ENCODE results near the gene PGR.
A peak's percentile ranks its signal among the peaks of the same experiment; 100 is the strongest.

PGR gene

DNA sequence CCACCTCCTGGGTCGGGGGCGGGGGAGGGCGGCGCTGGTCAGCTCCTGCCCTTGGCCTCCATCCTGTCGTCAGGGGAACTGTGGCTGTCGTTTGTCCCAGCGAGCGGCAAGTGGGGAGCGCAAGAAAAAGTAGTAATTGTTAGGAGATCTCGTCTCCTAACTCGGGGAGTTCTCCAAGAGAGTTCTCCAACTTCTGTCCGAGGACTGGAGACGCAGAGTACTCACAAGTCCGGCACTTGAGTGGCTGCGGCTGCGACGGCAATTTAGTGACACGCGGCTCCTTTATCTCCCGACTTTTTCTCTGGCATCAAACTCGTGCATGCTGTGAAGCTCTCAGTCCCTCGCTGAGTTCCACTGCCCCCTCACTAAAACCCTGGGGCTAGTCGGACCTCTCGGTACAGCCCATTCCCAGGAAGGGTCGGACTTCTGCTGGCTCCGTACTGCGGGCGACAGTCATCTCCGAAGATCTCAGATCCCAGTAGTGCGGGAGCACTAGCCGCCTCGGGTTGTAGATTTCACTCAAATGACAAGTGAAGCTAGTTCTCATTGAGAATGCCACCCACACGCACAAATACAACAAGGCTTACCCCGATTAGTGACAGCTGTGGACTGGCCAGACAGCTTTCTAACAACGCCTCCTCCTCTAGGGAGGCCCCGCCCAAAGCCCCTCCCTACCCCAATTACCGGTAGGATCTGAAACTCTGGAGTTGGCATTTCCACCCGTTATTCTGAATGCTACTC, at the start of gene PGR:
Gene PGR, minus strand, starts transcription at position 611 of the 741 bp plus-strand sequence. CDS start 743 bp downstream, outside the sequence.
- TF ChIP-seq EZH2 (IDR thresholded peaks at IDR 0.05) (peak; percentile 100), POLR2AphosphoS5 (IDR thresholded peaks at IDR 0.05; ENCODE audit: borderline replicate concordance, low read depth, low read length) (no peak)
- H3K27ac ChIP-seq = no peak within 1 kb of the TSS
- DNase-seq (ENCODE audit: low read depth, low spot score) = no peak
- H3K4me3 ChIP-seq = peak within 1 kb of the TSS; percentile 58
- no peaks in the 10 kb centered on the region for H3K9me3 ChIP-seq (ENCODE audit: low read depth, low read length)
- H3K9ac ChIP-seq (ENCODE audit: insufficient read length) = no peak within 1 kb of the TSS
- no peaks in the 10 kb centered on the region for H3K36me3 ChIP-seq (ENCODE audit: insufficient read depth, low read length)

GRCh38 chr11:101176381-101176780, 46.8 kb upstream of the PGR start:
- no peaks in the 10 kb centered on the region for H3K36me3 ChIP-seq (ENCODE audit: insufficient read depth, low read length)
- DNase-seq (ENCODE audit: low read depth, low spot score) = no peak
- no peak overlapping the region for H3K9ac ChIP-seq (ENCODE audit: insufficient read length)
- H3K4me3 ChIP-seq = no peak overlapping the region
- TF ChIP-seq EZH2 (IDR thresholded peaks at IDR 0.05) (no peak), POLR2AphosphoS5 (IDR thresholded peaks at IDR 0.05; ENCODE audit: borderline replicate concordance, low read depth, low read length) (no peak), FOXP2 (optimal IDR thresholded peaks at IDR 0.05; ENCODE audit: control extremely low read depth, extremely low read length, insufficient read depth) (no peak)
- no peaks in the 10 kb centered on the region for H3K9me3 ChIP-seq (ENCODE audit: low read depth, low read length)
- H3K27ac ChIP-seq = no peak overlapping the region

GRCh38 chr11:101169944-101170343, 40.3 kb upstream of the PGR start:
- no peak for TF ChIP-seq POLR2AphosphoS5 (IDR thresholded peaks at IDR 0.05; ENCODE audit: borderline replicate concordance, low read depth, low read length)
- TF ChIP-seq FOXP2 (optimal IDR thresholded peaks at IDR 0.05; ENCODE audit: control extremely low read depth, extremely low read length, insufficient read depth) = no peak
- Histone ChIP-seq H3K9ac (ENCODE audit: insufficient read length) (no peak overlapping the region), H3K9me3 (ENCODE audit: low read depth, low read length) (no peaks in the 10 kb centered on the region), H3K4me3 (no peak overlapping the region), H3K36me3 (ENCODE audit: insufficient read depth, low read length) (no peaks in the 10 kb centered on the region), H3K27ac (no peak overlapping the region)
- no peak for DNase-seq (ENCODE audit: low read depth, low spot score)

GRCh38 chr11:101166038-101166437, 36.4 kb upstream of the PGR start:
- H3K9me3 ChIP-seq (ENCODE audit: low read depth, low read length) = no peaks in the 10 kb centered on the region
- TF ChIP-seq FOXP2 (optimal IDR thresholded peaks at IDR 0.05; ENCODE audit: control extremely low read depth, extremely low read length, insufficient read depth) = no peak
- no peak for TF ChIP-seq EZH2 (IDR thresholded peaks at IDR 0.05)
- no peak for TF ChIP-seq POLR2AphosphoS5 (IDR thresholded peaks at IDR 0.05; ENCODE audit: borderline replicate concordance, low read depth, low read length)
- no peak overlapping the region for H3K4me3 ChIP-seq
- DNase-seq (ENCODE audit: low read depth, low spot score) = no peak
- H3K9ac ChIP-seq (ENCODE audit: insufficient read length) = no peak overlapping the region
- no peaks in the 10 kb centered on the region for H3K36me3 ChIP-seq (ENCODE audit: insufficient read depth, low read length)
- no peak overlapping the region for H3K27ac ChIP-seq

DNA sequence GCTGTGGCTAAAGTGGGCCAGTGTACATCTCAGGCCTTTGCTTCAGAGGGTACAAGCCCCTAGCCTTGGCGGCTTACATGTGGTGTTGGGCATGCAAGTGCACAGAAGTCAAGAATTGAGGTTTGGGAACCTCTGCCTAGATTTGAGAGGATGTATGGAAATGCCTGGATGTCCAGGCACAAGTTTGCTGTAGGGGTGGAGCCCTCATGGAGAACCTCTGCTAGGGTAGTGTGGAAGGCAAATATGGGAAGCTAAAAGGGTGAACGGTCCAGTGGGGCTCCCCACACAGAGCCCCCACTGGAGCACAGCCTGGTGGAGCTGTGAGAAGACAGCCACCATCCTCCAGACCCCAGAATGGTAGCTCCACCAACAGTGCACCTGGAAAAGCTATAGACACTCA, 28.5 kb upstream of the PGR start:
- no peak for TF ChIP-seq FOXP2 (optimal IDR thresholded peaks at IDR 0.05; ENCODE audit: control extremely low read depth, extremely low read length, insufficient read depth)
- no peak for TF ChIP-seq POLR2AphosphoS5 (IDR thresholded peaks at IDR 0.05; ENCODE audit: borderline replicate concordance, low read depth, low read length)
- no peak for TF ChIP-seq EZH2 (IDR thresholded peaks at IDR 0.05)
- Histone ChIP-seq H3K9ac (ENCODE audit: insufficient read length) (no peak overlapping the region), H3K9me3 (ENCODE audit: low read depth, low read length) (no peaks in the 10 kb centered on the region), H3K4me3 (no peak overlapping the region), H3K27ac (no peak overlapping the region), H3K36me3 (ENCODE audit: insufficient read depth, low read length) (no peaks in the 10 kb centered on the region)
- no peak for DNase-seq (ENCODE audit: low read depth, low spot score)

GRCh38 chr11:101138245-101138930, 8.8 kb upstream of the PGR start:
- Histone ChIP-seq H3K27ac (no peak overlapping the region), H3K36me3 (ENCODE audit: insufficient read depth, low read length) (no peaks in the 10 kb centered on the region), H3K9me3 (ENCODE audit: low read depth, low read length) (no peaks in the 10 kb centered on the region), H3K9ac (ENCODE audit: insufficient read length) (no peak overlapping the region), H3K4me3 (no peak overlapping the region)
- TF ChIP-seq EZH2 (IDR thresholded peaks at IDR 0.05) (no peak), FOXP2 (optimal IDR thresholded peaks at IDR 0.05; ENCODE audit: control extremely low read depth, extremely low read length, insufficient read depth) (no peak), POLR2AphosphoS5 (IDR thresholded peaks at IDR 0.05; ENCODE audit: borderline replicate concordance, low read depth, low read length) (no peak)
- no peak for DNase-seq (ENCODE audit: low read depth, low spot score)

- TF ChIP-seq POLR2AphosphoS5 (IDR thresholded peaks at IDR 0.05; ENCODE audit: borderline replicate concordance, low read depth, low read length) = no peak
- TF ChIP-seq FOXP2 (optimal IDR thresholded peaks at IDR 0.05; ENCODE audit: control extremely low read depth, extremely low read length, insufficient read depth) = no peak
- TF ChIP-seq EZH2 (IDR thresholded peaks at IDR 0.05) = no peak
- H3K4me3 ChIP-seq = no peak overlapping the region
Observed at GRCh38 chr11:101133190-101133589, 3.6 kb upstream of the PGR start.

DNA sequence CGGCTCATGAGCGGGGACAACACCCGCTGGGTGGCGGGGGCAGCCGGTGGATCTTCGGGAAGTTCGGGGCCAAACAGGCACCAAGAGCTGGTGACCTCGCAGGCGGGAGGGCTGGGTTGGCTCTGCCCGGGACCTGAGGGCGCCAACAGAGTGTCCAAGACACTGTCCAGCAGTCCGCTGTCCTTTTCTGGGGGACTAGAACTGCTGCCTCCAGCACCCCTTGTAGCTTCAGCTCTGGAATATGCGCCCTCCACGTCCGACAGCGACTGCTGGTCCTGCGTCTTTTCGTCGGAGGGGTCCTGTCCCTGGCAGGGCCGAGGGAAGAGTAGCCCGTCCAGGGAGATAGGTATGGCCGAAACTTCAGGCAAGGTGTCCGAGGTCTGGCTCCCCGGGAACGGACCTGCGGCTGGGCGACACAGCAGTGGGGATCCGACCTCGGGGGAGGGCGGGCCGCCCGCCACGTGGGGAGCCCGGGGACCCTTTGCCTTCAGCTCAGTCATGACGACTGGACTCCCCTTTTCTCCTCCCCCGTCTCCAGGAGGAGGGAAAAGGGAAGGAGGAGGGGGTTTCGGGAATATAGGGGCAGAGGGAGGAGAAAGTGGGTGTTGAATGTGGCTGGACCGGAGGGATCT, 926 bp downstream of the PGR start:
- H3K4me3 ChIP-seq = peak overlapping the region; percentile 58

More at GRCh38 chr11:101133190-101133589, 3.6 kb upstream of the PGR start:
- H3K9ac ChIP-seq (ENCODE audit: insufficient read length) = no peak overlapping the region
- H3K27ac ChIP-seq = no peak overlapping the region
- H3K9me3 ChIP-seq (ENCODE audit: low read depth, low read length) = no peaks in the 10 kb centered on the region
- H3K36me3 ChIP-seq (ENCODE audit: insufficient read depth, low read length) = no peaks in the 10 kb centered on the region
- no peak for DNase-seq (ENCODE audit: low read depth, low spot score)

More for the DNA sequence above, 926 bp downstream of the PGR start:
- Histone ChIP-seq H3K27ac (no peak overlapping the region), H3K9ac (ENCODE audit: insufficient read length) (no peak overlapping the region), H3K9me3 (ENCODE audit: low read depth, low read length) (no peaks in the 10 kb centered on the region), H3K36me3 (ENCODE audit: insufficient read depth, low read length) (no peaks in the 10 kb centered on the region)
- no peak for TF ChIP-seq POLR2AphosphoS5 (IDR thresholded peaks at IDR 0.05; ENCODE audit: borderline replicate concordance, low read depth, low read length)
- no peak for TF ChIP-seq EZH2 (IDR thresholded peaks at IDR 0.05)
- no peak for TF ChIP-seq FOXP2 (optimal IDR thresholded peaks at IDR 0.05; ENCODE audit: control extremely low read depth, extremely low read length, insufficient read depth)
- no peak for DNase-seq (ENCODE audit: low read depth, low spot score)
